ENCODE results near the gene LY6G5C. TPM values are rescaled to one million over a fixed set of nuclear protein-coding genes. Genes with fewer than 3 reads are reported as not detected.

LY6G5C gene
- total and polyA plus RNA-seq, 2 experiments from 2014 or later = 2.1 TPM; not detected in 1

DNA sequence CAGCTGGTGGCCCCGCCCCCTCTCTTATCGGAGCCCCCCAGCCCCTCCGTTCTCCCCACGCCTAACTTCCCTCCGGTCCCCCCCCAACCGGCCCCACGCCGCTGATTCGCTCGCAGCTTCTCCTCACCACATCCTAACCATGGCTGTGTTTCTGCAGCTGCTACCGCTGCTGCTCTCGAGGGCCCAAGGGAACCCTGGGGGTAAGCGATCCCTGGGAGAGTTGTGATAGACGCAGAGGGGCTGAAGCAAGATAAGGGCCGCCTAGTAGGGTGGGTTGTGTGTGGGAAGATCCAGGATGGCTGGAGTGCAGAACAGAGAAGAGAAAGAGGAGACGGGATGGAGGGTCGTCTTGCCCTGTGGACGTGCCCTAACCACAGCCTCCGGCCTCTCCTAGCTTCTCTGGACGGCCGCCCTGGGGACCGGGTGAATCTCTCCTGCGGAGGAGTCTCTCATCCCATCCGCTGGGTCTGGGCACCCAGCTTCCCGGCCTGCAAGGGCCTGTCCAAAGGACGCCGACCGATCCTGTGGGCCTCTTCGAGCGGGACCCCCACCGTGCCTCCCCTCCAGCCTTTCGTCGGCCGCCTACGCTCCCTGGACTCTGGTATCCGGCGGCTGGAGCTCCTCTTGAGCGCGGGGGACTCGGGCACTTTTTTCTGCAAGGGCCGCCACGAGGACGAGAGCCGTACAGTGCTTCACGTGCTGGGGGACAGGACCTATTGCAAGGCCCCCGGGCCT, 42.5 kb upstream of the LY6G5C start, which contains the start of gene MPIG6B:
TSS of gene MPIG6B (plus strand) at position 129 of the 735 bp plus-strand sequence. CDS start at position 140, 11 bp downstream.
- peaks cover 22% of the 10 kb centered on the region for H3K36me3 Mint-ChIP-seq (ENCODE audit: low read depth)
- TF ChIP-seq REST (IDR thresholded peaks at IDR 0.05; ENCODE audit: unreplicated experiment) (no peak), ETS1 (IDR thresholded peaks at IDR 0.05) (no peak), EZH2phosphoT487 (IDR thresholded peaks at IDR 0.05; ENCODE audit: unreplicated experiment) (no peak), ZNF331 (CRISPR knock-in tag; IDR thresholded peaks at IDR 0.05; ENCODE audit: low read depth) (no peak), EZH2 (IDR thresholded peaks at IDR 0.05; ENCODE audit: low read depth, unreplicated experiment) (no peak), ZNF114 (CRISPR knock-in tag; IDR thresholded peaks at IDR 0.05) (no peak), POLR2AphosphoS5 (IDR thresholded peaks at IDR 0.05; ENCODE audit: low read depth) (no peak), NANOG (IDR thresholded peaks at IDR 0.05; ENCODE audit: borderline replicate concordance) (no peak), JUNB (IDR thresholded peaks at IDR 0.05; ENCODE audit: unreplicated experiment) (no peak), STAT1 (IDR thresholded peaks at IDR 0.05; ENCODE audit: unreplicated experiment) (no peak), CREB1 (CRISPR knock-in tag; IDR thresholded peaks at IDR 0.05; ENCODE audit: low read depth) (no peak)
- TF ChIP-seq, protein P1, sequence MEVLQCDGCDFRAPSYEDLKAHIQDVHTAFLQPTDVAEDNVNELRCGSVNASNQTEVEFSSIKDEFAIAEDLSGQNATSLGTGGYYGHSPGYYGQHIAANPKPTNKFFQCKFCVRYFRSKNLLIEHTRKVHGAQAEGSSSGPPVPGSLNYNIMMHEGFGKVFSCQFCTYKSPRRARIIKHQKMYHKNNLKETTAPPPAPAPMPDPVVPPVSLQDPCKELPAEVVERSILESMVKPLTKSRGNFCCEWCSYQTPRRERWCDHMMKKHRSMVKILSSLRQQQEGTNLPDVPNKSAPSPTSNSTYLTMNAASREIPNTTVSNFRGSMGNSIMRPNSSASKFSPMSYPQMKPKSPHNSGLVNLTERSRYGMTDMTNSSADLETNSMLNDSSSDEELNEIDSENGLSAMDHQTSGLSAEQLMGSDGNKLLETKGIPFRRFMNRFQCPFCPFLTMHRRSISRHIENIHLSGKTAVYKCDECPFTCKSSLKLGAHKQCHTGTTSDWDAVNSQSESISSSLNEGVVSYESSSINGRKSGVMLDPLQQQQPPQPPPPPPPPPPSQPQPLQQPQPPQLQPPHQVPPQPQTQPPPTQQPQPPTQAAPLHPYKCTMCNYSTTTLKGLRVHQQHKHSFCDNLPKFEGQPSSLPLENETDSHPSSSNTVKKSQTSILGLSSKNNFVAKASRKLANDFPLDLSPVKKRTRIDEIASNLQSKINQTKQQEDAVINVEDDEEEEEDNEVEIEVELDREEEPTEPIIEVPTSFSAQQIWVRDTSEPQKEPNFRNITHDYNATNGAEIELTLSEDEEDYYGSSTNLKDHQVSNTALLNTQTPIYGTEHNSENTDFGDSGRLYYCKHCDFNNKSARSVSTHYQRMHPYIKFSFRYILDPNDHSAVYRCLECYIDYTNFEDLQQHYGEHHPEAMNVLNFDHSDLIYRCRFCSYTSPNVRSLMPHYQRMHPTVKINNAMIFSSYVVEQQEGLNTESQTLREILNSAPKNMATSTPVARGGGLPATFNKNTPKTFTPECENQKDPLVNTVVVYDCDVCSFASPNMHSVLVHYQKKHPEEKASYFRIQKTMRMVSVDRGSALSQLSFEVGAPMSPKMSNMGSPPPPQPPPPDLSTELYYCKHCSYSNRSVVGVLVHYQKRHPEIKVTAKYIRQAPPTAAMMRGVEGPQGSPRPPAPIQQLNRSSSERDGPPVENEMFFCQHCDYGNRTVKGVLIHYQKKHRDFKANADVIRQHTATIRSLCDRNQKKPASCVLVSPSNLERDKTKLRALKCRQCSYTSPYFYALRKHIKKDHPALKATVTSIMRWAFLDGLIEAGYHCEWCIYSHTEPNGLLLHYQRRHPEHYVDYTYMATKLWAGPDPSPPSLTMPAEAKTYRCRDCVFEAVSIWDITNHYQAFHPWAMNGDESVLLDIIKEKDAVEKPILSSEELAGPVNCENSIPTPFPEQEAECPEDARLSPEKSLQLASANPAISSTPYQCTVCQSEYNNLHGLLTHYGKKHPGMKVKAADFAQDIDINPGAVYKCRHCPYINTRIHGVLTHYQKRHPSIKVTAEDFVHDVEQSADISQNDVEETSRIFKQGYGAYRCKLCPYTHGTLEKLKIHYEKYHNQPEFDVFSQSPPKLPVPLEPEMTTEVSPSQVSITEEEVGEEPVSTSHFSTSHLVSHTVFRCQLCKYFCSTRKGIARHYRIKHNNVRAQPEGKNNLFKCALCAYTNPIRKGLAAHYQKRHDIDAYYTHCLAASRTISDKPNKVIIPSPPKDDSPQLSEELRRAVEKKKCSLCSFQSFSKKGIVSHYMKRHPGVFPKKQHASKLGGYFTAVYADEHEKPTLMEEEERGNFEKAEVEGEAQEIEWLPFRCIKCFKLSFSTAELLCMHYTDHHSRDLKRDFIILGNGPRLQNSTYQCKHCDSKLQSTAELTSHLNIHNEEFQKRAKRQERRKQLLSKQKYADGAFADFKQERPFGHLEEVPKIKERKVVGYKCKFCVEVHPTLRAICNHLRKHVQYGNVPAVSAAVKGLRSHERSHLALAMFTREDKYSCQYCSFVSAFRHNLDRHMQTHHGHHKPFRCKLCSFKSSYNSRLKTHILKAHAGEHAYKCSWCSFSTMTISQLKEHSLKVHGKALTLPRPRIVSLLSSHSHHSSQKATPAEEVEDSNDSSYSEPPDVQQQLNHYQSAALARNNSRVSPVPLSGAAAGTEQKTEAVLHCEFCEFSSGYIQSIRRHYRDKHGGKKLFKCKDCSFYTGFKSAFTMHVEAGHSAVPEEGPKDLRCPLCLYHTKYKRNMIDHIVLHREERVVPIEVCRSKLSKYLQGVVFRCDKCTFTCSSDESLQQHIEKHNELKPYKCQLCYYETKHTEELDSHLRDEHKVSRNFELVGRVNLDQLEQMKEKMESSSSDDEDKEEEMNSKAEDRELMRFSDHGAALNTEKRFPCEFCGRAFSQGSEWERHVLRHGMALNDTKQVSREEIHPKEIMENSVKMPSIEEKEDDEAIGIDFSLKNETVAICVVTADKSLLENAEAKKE (CRISPR knock-in tag; IDR thresholded peaks at IDR 0.05) = no peak
- TF ChIP-seq, protein P2, sequence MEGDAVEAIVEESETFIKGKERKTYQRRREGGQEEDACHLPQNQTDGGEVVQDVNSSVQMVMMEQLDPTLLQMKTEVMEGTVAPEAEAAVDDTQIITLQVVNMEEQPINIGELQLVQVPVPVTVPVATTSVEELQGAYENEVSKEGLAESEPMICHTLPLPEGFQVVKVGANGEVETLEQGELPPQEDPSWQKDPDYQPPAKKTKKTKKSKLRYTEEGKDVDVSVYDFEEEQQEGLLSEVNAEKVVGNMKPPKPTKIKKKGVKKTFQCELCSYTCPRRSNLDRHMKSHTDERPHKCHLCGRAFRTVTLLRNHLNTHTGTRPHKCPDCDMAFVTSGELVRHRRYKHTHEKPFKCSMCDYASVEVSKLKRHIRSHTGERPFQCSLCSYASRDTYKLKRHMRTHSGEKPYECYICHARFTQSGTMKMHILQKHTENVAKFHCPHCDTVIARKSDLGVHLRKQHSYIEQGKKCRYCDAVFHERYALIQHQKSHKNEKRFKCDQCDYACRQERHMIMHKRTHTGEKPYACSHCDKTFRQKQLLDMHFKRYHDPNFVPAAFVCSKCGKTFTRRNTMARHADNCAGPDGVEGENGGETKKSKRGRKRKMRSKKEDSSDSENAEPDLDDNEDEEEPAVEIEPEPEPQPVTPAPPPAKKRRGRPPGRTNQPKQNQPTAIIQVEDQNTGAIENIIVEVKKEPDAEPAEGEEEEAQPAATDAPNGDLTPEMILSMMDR (conservative IDR thresholded peaks at IDR 0.05; ENCODE audit: low read depth in 2 of 2) = no peak
- Histone ChIP-seq H3K27me3 (ENCODE audit: insufficient read depth) (peaks cover 2% of the 10 kb centered on the region; the same call in 1 of the 2 replicates), H4K20me1 (replicated peaks; ENCODE audit: insufficient read depth) (no peaks in the 10 kb centered on the region), H3F3A (replicated peaks; ENCODE audit: low read depth) (no peaks in the 10 kb centered on the region), H2AFZ (no peak within 1 kb of the TSS), H3K36me3 (ENCODE audit: insufficient read depth) (no peaks in the 10 kb centered on the region), H3K4me3 (no peak within 1 kb of the TSS), H3K4me2 (no peak within 1 kb of the TSS), H3K79me2 (replicated peaks; ENCODE audit: insufficient read depth) (no peaks in the 10 kb centered on the region), H3K27ac (ENCODE audit: low read depth) (no peak within 1 kb of the TSS), H3K9me2 (ENCODE audit: insufficient read depth) (no peaks in the 10 kb centered on the region), H3K4me1 (ENCODE audit: insufficient read depth) (peaks cover 5% of the 10 kb centered on the region)
- peaks cover 8% of the 10 kb centered on the region for H3K4me1 Mint-ChIP-seq
- peak; percentile 29 for DNase-seq (ENCODE audit: low spot score)
- H3K9me3 Mint-ChIP-seq = no peaks in the 10 kb centered on the region; the same call in 2 of the 3 replicates
- no peak; the same call in 1 of the 3 replicates for ATAC-seq
- no peak within 1 kb of the TSS for H3K27ac Mint-ChIP-seq
- H3K27me3 Mint-ChIP-seq (ENCODE audit: insufficient read depth, low read depth, poor library complexity) = peaks cover 20% of the 10 kb centered on the region
- H3K4me3 Mint-ChIP-seq = no peak within 1 kb of the TSS

Data from GM23338 (cell line).